ENCODE measurements around the gene TRIM2.

DNA sequence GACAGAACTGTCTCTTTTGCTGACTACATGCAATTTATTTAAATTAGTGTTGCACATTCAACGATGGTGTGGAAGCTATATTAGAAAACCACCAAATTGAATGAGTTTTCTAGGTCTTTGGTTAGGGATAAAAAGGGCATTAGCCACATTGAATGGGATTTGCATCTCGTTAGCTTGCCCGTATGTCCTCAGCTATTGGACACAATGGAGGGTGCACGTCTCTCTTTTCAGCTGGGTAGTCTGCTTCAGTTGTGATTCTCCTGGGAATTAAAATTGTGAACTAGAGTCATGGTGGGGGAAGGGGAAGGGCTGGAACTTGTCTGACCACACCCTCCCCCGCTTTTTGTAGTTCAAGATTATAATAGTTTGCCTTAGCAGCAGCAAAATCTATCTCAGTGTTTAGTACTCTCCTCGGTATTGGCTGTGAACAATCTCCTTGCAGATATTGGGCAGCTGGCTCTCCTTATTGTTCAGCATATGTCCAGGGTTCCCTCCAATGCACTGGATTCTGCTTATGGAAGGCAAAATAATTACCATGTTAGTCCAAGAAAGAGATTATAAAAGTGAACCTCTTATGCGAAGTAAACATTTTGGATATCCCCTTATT is 23.3 kb downstream of the TRIM2 start:
- TF ChIP-seq, protein P1, sequence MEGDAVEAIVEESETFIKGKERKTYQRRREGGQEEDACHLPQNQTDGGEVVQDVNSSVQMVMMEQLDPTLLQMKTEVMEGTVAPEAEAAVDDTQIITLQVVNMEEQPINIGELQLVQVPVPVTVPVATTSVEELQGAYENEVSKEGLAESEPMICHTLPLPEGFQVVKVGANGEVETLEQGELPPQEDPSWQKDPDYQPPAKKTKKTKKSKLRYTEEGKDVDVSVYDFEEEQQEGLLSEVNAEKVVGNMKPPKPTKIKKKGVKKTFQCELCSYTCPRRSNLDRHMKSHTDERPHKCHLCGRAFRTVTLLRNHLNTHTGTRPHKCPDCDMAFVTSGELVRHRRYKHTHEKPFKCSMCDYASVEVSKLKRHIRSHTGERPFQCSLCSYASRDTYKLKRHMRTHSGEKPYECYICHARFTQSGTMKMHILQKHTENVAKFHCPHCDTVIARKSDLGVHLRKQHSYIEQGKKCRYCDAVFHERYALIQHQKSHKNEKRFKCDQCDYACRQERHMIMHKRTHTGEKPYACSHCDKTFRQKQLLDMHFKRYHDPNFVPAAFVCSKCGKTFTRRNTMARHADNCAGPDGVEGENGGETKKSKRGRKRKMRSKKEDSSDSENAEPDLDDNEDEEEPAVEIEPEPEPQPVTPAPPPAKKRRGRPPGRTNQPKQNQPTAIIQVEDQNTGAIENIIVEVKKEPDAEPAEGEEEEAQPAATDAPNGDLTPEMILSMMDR (IDR thresholded peaks at IDR 0.05): no peak
- no peak for TF ChIP-seq POLR2A (IDR thresholded peaks at IDR 0.05)

Measured in thyroid gland (tissue), 4 donors.